Esophagus muscularis mucosa (tissue), 3 donors: ENCODE results near the gene MED31.

ENCODE experiments used
- CTCF ChIP-seq, 3 experiments: fragments of 200-600 bp in 2 of 3; fragments of 450-650 bp in 1 of 3; sonication (generic) in 2 of 3; IDR thresholded peaks; one replicate each; pipeline ENCODE4 v1.5.1; 2017 to 2019; ENCODE audit warnings: antibody characterized with exemption in 3 of 3, mild to moderate bottlenecking in 2 of 3, moderate library complexity in 1 of 3
- POLR2A ChIP-seq: fragments of 450-650 bp; IDR thresholded peaks from one replicate; pipeline ENCODE4 v1.6.1; 2017; ENCODE audit warnings: antibody characterized with exemption, moderate library complexity, mild to moderate bottlenecking, low read depth

GRCh38 chr17:6596511-6596910 lies 54.9 kb downstream of the MED31 start:
- TF ChIP-seq POLR2A, result no peak
- TF ChIP-seq CTCF (IDR thresholded peaks at IDR 0.05), result no peak
